A549 (cell line): ENCODE data around the gene SART3.

ENCODE experiments used
- CHD2 ChIP-seq: fragments of 150-350 bp; IDR thresholded peaks from 2 replicates; pipeline ENCODE4 v1.6.1; 2014; ENCODE audit warnings: low read length; ENCODE audit not compliant: partially characterized antibody
- MAZ ChIP-seq: fragments of 150-350 bp; IDR thresholded peaks from 2 replicates; pipeline ENCODE4 v1.6.1; 2014; ENCODE audit warnings: antibody characterized with exemption, low read depth, low read length, borderline replicate concordance
- POLR2A ChIP-seq: IDR thresholded peaks from 2 replicates; pipeline ENCODE4 v1.6.1; 2012; ENCODE audit warnings: mild to moderate bottlenecking, low read length
- POLR2AphosphoS2 ChIP-seq: conservative IDR thresholded peaks from 2 replicates; pipeline ENCODE4 v1.6.1; 2012; ENCODE audit warnings: low read length, improper control_type of control experiment, inconsistent platforms
- RCOR1 ChIP-seq: fragments of 150-350 bp; IDR thresholded peaks from 2 replicates; pipeline ENCODE4 v1.6.1; 2014; ENCODE audit warnings: antibody characterized with exemption, low read length, low read depth
- SMC3 ChIP-seq: fragments of >200 bp; sonication (Bioruptor Twin); formaldehyde crosslinking; IDR thresholded peaks from 3 replicates; pipeline ENCODE4 v1.6.1; 2018; ENCODE audit warnings: inconsistent platforms
- SREBF2 ChIP-seq: fragments of 450-650 bp; IDR thresholded peaks from 2 replicates; pipeline ENCODE4 v1.6.1; 2014; ENCODE audit warnings: mild to moderate bottlenecking, moderate library complexity
- TF ChIP-seq, protein P1 (sequence below): fragments of >200 bp; sonication (Bioruptor Twin); formaldehyde crosslinking; IDR thresholded peaks from 3 replicates; pipeline ENCODE4 v1.5.1; 2016
- TF ChIP-seq, protein P2 (sequence below): IDR thresholded peaks from 2 replicates; pipeline ENCODE4 v1.6.1; 2012; ENCODE audit warnings: low read depth, borderline replicate concordance

DNA sequence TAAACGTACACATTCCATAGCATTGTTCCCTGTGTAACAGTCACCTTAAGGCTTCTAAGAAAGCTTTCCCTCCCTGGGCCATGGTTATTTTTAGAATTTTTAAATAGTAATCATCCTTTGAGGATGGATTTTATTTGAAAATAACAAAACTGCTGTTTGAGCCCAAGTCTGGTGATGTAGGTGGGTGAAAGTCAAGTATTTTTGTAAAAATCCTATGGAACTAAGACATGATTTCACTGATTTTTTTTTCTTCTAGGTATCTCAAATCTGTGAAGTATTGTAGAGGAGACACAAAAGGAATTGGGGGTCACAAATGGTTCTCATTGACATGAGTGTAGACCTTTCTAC, 2.8 kb upstream of the SART3 start:
- TF ChIP-seq, protein P1, sequence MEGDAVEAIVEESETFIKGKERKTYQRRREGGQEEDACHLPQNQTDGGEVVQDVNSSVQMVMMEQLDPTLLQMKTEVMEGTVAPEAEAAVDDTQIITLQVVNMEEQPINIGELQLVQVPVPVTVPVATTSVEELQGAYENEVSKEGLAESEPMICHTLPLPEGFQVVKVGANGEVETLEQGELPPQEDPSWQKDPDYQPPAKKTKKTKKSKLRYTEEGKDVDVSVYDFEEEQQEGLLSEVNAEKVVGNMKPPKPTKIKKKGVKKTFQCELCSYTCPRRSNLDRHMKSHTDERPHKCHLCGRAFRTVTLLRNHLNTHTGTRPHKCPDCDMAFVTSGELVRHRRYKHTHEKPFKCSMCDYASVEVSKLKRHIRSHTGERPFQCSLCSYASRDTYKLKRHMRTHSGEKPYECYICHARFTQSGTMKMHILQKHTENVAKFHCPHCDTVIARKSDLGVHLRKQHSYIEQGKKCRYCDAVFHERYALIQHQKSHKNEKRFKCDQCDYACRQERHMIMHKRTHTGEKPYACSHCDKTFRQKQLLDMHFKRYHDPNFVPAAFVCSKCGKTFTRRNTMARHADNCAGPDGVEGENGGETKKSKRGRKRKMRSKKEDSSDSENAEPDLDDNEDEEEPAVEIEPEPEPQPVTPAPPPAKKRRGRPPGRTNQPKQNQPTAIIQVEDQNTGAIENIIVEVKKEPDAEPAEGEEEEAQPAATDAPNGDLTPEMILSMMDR = no peak
- TF ChIP-seq SREBF2 (no peak), POLR2A (no peak), MAZ (no peak), RCOR1 (no peak), SMC3 (no peak; the same call in 2 of the 3 replicates), POLR2AphosphoS2 (no peak), CHD2 (no peak)
- TF ChIP-seq, protein P2, sequence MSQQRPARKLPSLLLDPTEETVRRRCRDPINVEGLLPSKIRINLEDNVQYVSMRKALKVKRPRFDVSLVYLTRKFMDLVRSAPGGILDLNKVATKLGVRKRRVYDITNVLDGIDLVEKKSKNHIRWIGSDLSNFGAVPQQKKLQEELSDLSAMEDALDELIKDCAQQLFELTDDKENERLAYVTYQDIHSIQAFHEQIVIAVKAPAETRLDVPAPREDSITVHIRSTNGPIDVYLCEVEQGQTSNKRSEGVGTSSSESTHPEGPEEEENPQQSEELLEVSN = no peak
